Measurements from ENCODE around the gene EIF3A. TPM values are rescaled to one million over a fixed set of nuclear protein-coding genes. Genes with fewer than 3 reads are reported as not detected.

Gene EIF3A
- total RNA-seq, 1 donor = 135 TPM

DNA sequence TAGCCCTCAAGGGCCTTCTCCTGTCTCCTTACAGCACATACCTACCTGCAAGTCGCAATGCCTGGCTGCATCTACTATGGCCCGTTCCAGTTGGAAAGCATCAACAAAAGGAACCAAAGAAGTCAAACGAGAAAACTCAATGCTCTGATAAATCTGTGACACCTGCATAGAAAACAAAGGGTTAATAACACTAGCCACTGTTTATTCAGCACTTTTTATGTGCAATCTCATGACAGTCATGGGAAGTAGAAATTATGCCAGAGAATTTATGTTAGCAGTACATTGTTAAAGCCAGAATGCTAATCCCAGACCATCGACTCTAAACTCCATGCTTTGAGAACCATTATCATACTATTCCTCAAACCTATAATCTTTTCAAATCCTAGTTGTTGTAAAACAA, 21.1 kb downstream of the EIF3A start:
- Histone ChIP-seq H3K36me3 (ENCODE audit: insufficient read depth, low read length) (peaks cover 95% of the 10 kb centered on the region), H3K4me2 (ENCODE audit: insufficient read depth, low read length) (no peak overlapping the region), H3K4me1 (ENCODE audit: insufficient read depth, low read length) (no peaks in the 10 kb centered on the region), H3K4me3 (ENCODE audit: insufficient read depth, low read length) (no peak overlapping the region), H3K27me3 (ENCODE audit: insufficient read depth, low read length) (no peaks in the 10 kb centered on the region), H4K20me1 (ENCODE audit: insufficient read depth, low read length) (peaks cover 31% of the 10 kb centered on the region), H3K9me3 (ENCODE audit: low read depth, low read length) (no peaks in the 10 kb centered on the region), H3K79me2 (ENCODE audit: insufficient read depth, low read length) (peaks cover 92% of the 10 kb centered on the region), H2AFZ (ENCODE audit: low read length) (no peak overlapping the region), H3K27ac (ENCODE audit: low read depth, low read length) (no peak overlapping the region)
- no peak for DNase-seq (ENCODE audit: insufficient read length, low spot score, missing footprints)
- TF ChIP-seq, protein P1, sequence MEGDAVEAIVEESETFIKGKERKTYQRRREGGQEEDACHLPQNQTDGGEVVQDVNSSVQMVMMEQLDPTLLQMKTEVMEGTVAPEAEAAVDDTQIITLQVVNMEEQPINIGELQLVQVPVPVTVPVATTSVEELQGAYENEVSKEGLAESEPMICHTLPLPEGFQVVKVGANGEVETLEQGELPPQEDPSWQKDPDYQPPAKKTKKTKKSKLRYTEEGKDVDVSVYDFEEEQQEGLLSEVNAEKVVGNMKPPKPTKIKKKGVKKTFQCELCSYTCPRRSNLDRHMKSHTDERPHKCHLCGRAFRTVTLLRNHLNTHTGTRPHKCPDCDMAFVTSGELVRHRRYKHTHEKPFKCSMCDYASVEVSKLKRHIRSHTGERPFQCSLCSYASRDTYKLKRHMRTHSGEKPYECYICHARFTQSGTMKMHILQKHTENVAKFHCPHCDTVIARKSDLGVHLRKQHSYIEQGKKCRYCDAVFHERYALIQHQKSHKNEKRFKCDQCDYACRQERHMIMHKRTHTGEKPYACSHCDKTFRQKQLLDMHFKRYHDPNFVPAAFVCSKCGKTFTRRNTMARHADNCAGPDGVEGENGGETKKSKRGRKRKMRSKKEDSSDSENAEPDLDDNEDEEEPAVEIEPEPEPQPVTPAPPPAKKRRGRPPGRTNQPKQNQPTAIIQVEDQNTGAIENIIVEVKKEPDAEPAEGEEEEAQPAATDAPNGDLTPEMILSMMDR (IDR thresholded peaks at IDR 0.05; ENCODE audit: extremely low read depth, low read depth, low read length) = no peak

DNA sequence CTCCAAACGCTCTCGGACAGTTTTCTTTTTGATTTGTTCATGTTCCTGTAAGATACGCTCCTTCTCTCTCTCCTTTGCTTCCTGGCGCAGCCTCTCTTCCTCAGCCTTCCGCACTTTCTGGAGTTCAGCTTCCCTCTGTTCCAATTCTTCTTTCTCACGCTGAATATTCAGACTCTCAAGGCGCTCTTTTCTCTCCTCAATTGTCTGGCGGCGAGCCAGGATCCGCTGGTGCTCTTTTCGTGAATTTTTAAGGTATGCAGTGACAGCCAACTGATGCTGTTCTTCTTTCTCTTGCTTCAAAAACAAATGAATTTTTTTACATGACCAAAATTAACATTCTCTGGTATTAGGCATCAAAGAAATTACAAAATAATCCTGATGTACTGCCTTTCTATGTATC, 22.6 kb downstream of the EIF3A start:
- H3K27me3 ChIP-seq (ENCODE audit: insufficient read depth, low read length) = no peaks in the 10 kb centered on the region
- no peak overlapping the region for H3K27ac ChIP-seq (ENCODE audit: low read depth, low read length)
- peaks cover 89% of the 10 kb centered on the region for H3K36me3 ChIP-seq (ENCODE audit: insufficient read depth, low read length)
- H4K20me1 ChIP-seq (ENCODE audit: insufficient read depth, low read length) = peaks cover 34% of the 10 kb centered on the region
- DNase-seq (ENCODE audit: insufficient read length, low spot score, missing footprints) = no peak
- no peaks in the 10 kb centered on the region for H3K9me3 ChIP-seq (ENCODE audit: low read depth, low read length)
- no peak overlapping the region for H2AFZ ChIP-seq (ENCODE audit: low read length)
- no peak overlapping the region for H3K4me2 ChIP-seq (ENCODE audit: insufficient read depth, low read length)
- no peak overlapping the region for H3K4me3 ChIP-seq (ENCODE audit: insufficient read depth, low read length)
- TF ChIP-seq, protein P1 (IDR thresholded peaks at IDR 0.05; ENCODE audit: extremely low read depth, low read depth, low read length) = no peak
- peaks cover 89% of the 10 kb centered on the region for H3K79me2 ChIP-seq (ENCODE audit: insufficient read depth, low read length)
- no peaks in the 10 kb centered on the region for H3K4me1 ChIP-seq (ENCODE audit: insufficient read depth, low read length)

DNA sequence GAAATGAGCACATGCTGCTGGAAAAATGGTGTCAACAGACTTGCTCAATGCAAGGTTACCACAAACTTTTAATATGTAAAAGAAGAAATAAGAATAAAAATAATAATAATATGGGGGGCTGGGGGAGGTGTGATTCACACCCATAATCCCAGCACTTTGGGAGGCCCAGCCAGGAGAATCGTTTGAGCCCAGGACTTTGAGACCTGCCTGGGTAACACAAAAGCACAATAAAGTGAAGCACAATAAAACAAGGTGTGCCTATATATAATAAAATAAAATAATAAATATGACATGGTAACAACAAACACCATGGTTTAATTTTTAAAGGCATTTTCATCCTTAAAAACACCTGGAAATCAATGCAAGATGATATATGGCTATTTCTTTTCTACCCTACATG, 25.1 kb downstream of the EIF3A start:
- no peak for DNase-seq (ENCODE audit: insufficient read length, low spot score, missing footprints)
- Histone ChIP-seq H3K4me1 (ENCODE audit: insufficient read depth, low read length) (no peaks in the 10 kb centered on the region), H4K20me1 (ENCODE audit: insufficient read depth, low read length) (peaks cover 38% of the 10 kb centered on the region), H3K36me3 (ENCODE audit: insufficient read depth, low read length) (peaks cover 91% of the 10 kb centered on the region), H3K9me3 (ENCODE audit: low read depth, low read length) (no peaks in the 10 kb centered on the region), H3K79me2 (ENCODE audit: insufficient read depth, low read length) (peaks cover 90% of the 10 kb centered on the region), H3K4me3 (ENCODE audit: insufficient read depth, low read length) (no peak overlapping the region), H2AFZ (ENCODE audit: low read length) (no peak overlapping the region), H3K27me3 (ENCODE audit: insufficient read depth, low read length) (no peaks in the 10 kb centered on the region), H3K4me2 (ENCODE audit: insufficient read depth, low read length) (no peak overlapping the region), H3K27ac (ENCODE audit: low read depth, low read length) (no peak overlapping the region)
- TF ChIP-seq, protein P1 (IDR thresholded peaks at IDR 0.05; ENCODE audit: extremely low read depth, low read depth, low read length) = no peak

DNA sequence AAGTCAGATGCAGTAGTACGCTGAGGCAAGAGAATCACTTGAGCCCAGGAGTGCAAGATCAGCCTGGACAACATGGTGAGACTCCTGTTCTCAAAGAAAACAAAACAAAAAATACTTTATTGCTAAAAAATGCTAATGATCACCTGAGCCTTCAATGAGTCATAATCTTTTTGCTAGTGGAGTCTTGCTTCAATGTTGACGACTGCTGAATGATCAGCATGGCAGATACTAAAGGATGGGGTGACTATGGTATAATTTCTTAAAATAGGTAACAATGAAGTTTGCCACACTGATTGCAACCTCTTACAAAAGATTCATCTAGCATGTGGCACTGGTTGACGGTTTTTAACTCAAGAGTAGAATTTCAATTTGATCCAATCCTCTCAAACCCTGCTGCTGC, 28.8 kb downstream of the EIF3A start:
- peaks cover 91% of the 10 kb centered on the region for H3K79me2 ChIP-seq (ENCODE audit: insufficient read depth, low read length)

More for the DNA sequence above, 28.8 kb downstream of the EIF3A start:
- no peaks in the 10 kb centered on the region for H3K4me1 ChIP-seq (ENCODE audit: insufficient read depth, low read length)
- peaks cover 56% of the 10 kb centered on the region for H4K20me1 ChIP-seq (ENCODE audit: insufficient read depth, low read length)
- no peaks in the 10 kb centered on the region for H3K9me3 ChIP-seq (ENCODE audit: low read depth, low read length)
- no peak overlapping the region for H3K4me2 ChIP-seq (ENCODE audit: insufficient read depth, low read length)
- no peak for DNase-seq (ENCODE audit: insufficient read length, low spot score, missing footprints)
- no peak overlapping the region for H3K4me3 ChIP-seq (ENCODE audit: insufficient read depth, low read length)
- H3K36me3 ChIP-seq (ENCODE audit: insufficient read depth, low read length) = peaks cover 93% of the 10 kb centered on the region
- TF ChIP-seq, protein P1 (IDR thresholded peaks at IDR 0.05; ENCODE audit: extremely low read depth, low read depth, low read length) = no peak
- no peak overlapping the region for H3K27ac ChIP-seq (ENCODE audit: low read depth, low read length)
- H3K27me3 ChIP-seq (ENCODE audit: insufficient read depth, low read length) = no peaks in the 10 kb centered on the region
- no peak overlapping the region for H2AFZ ChIP-seq (ENCODE audit: low read length)

Data from osteoblast (primary cell).